GM20431 (cell line): ENCODE results near the gene ATXN3.

Experiments used
- in situ Hi-C: fragments of 300-500 bp; cut with MseI, MboI; formaldehyde crosslinking; loops from one replicate; pipeline ENCODE4 v1.15.0; 2020; ENCODE audit warnings: low sequenced_read_pairs; ENCODE audit not compliant: unreplicated experiment

ATXN3 gene

DNA sequence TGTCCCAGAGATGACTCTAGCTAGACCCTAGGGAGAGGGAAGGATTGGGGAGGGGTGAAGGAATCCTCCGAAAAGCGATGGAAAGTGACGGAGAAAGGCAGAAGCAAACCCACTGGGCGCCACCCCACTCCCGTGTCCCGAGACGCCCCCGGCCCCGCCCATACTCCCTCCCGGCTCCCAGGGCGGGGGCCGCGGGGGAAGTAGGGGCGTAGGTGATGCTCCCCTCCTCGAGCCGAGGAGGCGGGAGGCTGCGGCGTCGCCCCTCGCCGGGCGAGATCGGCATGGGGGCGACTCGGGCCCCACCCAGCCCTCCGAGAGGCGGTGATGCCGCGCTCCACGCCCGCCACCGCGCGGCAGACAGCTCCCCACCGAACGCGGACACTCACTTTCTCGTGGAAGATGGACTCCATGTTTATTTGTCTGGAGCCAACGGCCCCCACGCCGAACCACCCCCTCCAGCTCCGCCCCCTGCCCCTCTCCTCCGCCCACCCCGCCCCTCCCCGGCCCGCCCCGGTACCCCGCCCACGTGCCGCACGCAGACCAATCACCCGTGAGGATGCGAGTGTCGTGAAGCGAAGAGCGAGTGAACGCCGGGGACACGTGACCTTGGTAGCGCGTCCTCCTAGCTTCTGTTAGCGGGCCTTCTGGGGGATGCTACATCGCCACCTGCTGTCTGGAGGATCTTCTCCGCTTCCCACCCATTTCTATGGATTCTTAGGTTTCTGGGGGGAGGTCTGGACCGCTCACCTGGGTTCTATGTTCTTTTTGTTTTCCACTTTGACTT, at the start of gene ATXN3:
ATXN3 (minus strand) TSS at position 440 of the 784 bp plus-strand sequence; CDS start at position 410, 30 bp downstream.
- in situ Hi-C loops: no loop called here

GRCh38 chr14:92154283-92154942, 48.0 kb upstream of the ATXN3 start:
- in situ Hi-C loops: no loop called here

- in situ Hi-C loops: no loop called here
These were observed 47.2 kb upstream of the ATXN3 start for GRCh38 chr14:92153581-92153980.

DNA sequence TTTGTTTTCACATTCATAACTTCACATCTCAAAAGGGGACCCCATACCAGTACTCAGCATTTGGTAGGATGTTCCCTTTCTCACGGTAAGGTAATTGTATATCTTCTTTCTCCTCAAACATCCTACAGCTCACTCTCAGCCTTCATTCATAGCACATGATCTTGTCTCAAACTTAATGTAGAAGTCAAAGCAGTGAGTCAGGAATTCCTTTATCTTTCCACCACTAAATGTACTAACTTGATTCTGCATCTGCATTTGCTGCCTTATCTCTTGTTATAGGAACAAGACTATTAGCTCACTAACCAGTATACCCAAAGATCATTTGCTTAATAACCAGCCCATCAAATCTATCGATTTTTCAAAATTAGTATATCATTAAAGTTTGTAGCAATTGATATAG, 38.3 kb upstream of the ATXN3 start:
- in situ Hi-C loops: no loop called here

- in situ Hi-C loops: no loop called here
These were observed 37.6 kb upstream of the ATXN3 start for GRCh38 chr14:92143962-92144361.

GRCh38 chr14:92143309-92143708, 36.9 kb upstream of the ATXN3 start:
- in situ Hi-C loops: no loop called here

- in situ Hi-C loops: no loop called here
These were observed 28.9 kb upstream of the ATXN3 start for GRCh38 chr14:92135269-92135668.

- in situ Hi-C loops: no loop called here
These were observed 28.1 kb upstream of the ATXN3 start for GRCh38 chr14:92134456-92134855.

- in situ Hi-C loops: no loop called here
These were observed 16.4 kb upstream of the ATXN3 start for GRCh38 chr14:92122761-92123160.

- in situ Hi-C loops: no loop called here
These were observed 15.9 kb upstream of the ATXN3 start for GRCh38 chr14:92122351-92122677.

DNA sequence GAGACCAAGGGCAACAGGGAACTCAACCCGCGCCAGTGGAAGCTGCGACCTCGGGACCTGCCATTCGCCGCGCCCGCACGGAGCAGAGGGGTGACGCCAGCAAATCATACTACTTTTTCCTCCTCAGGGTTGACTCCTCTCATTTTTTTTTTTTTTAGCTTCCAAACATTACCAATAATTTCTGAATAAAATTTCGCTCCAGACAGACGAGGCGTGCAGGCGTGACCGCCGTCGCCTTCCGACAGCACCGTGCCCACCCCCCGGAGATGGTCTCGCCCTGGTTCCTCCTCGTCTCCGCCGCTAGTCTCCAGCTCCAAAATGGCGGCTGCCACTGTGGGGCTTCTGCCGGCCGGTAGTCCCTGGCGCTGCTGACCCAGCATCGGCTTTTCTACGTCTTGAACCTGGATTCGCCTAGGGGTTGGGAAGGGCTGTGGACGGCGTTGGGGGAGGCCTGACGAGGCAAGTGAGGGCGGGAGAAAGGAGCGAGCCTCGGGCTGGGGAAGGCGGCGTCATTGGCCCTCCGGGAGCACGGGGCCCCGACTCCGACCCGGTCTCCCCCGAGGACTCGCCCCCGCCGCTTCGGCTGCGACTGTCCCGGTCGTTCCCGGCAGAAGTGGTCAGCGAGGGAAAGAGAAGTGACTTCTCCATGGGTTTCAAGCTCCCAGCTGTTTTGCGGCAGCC, 15.4 kb upstream of the ATXN3 start, which contains the start of the genes CPSF2 and NDUFB1:
CPSF2 (plus strand) TSS at position 300 of the 681 bp plus-strand sequence. CDS start 9,016 bp downstream, outside the sequence.
NDUFB1 (minus strand) TSS at position 37 of the 681 bp plus-strand sequence. CDS start 4,069 bp downstream, outside the sequence.
- in situ Hi-C loops: no loop called here

DNA sequence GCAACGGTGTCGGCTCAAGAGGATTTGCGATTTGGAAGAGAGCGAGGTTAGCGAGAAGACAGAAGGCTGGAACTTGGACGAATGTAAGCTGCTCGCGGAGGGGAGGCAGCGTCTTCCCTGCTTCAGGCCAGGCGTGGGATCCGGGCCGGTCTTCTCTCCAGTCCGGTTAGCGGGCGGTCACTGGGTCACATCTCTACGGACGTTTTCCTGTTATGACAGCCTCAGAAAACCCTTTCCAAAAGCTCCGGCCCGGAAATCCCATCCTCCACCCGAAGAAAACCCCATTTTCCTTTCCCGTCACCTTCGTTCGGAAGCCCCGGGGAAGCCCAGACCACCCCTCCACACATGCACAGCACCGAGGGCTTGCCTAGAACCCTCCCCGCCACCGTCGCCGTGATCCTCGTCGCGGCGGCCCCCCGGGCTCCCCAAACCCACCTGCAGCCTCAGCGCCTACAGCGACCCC, 14.9 kb upstream of the ATXN3 start:
- in situ Hi-C loops: no loop called here

GRCh38 chr14:92109490-92109889, 3.1 kb upstream of the ATXN3 start:
- in situ Hi-C loops: no loop called here

- in situ Hi-C loops: no loop called here
These were observed 2.2 kb upstream of the ATXN3 start for GRCh38 chr14:92108345-92109254.

- in situ Hi-C loops: no loop called here
These were observed 564 bp downstream of the ATXN3 start for GRCh38 chr14:92105893-92106142.

DNA sequence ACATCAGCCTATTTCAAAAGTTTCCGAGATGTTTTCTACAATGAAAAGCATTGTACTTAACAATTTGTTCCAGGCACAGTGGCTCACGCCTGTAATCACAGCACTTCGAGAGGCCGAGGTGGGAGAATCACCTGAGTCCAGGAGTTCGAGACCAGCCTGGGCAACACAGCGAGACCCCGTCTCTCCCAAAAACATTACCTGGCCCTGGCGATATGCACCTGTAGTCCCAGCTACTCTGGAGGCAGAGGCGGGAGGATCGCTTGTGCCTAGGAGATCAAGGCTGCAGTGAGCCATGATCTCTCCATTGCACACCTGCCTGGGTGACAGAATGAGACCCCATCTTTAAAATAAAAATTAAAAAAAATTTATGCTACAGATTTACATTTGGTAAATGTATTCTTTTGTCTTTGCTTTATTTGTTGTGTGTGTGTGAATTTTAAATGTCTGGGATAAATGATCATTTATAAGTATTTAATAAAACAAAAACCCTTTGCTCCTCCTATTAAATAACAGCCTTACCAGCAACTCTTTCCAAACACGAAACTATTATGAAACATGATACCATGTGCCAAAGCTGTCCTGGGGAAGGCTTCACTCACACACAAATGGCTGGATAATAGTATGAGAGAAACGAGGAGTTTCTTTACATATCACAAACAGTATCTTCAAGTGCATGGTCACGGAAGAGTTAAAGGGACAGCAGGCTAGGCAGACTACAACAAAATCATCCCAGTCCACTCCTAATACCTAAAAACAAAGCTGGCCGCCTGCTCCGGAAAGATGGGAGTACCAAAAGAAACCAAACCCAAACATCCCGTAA, 1.1 kb downstream of the ATXN3 start:
- in situ Hi-C loops: no loop called here

DNA sequence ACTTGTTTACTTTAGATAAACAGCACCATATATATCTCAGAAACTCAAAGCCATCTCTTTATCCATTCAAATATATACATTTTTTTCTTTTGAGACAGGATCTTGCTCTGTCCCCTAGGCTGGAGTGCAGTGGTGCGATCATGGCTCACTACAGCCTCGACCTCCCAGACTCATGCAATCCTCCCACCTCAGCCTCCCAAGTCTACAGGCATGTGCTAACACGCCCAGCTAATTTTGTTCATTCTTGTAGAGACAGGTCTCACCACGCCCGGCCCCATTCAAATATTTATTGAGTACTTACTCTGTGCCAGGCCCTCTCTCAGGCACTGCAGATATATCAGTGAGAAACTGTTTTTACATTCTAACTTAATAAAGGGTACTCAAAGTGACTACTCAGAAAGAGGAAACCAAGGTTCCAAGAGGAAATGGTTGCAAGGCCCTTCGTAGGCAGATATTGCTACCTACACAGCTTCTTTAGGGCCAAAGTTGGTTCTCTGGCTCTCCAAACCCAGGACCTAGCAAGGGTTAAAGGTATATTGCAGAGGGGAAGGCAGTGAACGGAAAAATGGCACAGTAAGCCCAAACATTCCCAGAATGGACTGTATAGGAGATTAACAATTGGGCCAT, 2.9 kb downstream of the ATXN3 start:
- in situ Hi-C loops: no loop called here

GRCh38 chr14:92099802-92100201, 6.6 kb downstream of the ATXN3 start:
- in situ Hi-C loops: no loop called here

DNA sequence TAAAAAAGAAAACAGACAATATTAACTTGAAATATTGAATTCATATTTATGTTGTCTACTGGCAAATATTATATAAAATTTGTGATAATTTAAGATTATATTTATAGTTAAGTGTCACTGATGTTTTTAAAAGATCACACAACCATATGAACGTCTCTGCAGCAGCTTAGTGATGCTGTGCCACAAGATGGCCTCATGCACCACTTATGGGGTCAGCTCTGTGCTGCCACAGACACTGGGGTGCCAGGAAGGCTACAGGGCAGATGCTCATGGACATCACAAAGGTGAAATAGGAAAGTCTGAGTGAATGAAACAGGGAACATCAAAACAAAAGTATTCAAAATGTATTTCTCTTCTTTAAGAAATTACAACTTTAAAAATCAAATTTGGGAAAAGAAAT, 13.1 kb downstream of the ATXN3 start:
- in situ Hi-C loops: no loop called here
